Astrocyte (in vitro differentiated cells and primary cell): Measurements from ENCODE around the gene HOXC9.

Experiments used
- CTCF ChIP-seq: IDR thresholded peaks from 2 replicates; pipeline ENCODE4 v1.5.1; 2011; ENCODE audit warnings: low read depth, mild to moderate bottlenecking, inconsistent platforms, low read length, moderate library complexity; ENCODE audit not compliant: insufficient read depth
- EZH2 ChIP-seq: IDR thresholded peaks from 2 replicates; pipeline ENCODE4 v1.6.1; 2012; ENCODE audit warnings: mild to moderate bottlenecking, low read length, inconsistent platforms; ENCODE audit not compliant: insufficient read depth

GRCh38 chr12:53985994-53986685 is 13.8 kb upstream of the HOXC9 start:
- TF ChIP-seq CTCF (no peak), EZH2 (peak; percentile 82)
